ENCODE measurements around the gene CERK. TPM values are rescaled to one million over a fixed set of nuclear protein-coding genes. Genes with fewer than 3 reads are reported as not detected.

Gene CERK
- total and polyA plus RNA-seq, 2 of the 8 experiments (the other 6 are each of a cell fraction or from before 2014, with no cell fraction given) = 26.6 to 59.0 TPM

DNA sequence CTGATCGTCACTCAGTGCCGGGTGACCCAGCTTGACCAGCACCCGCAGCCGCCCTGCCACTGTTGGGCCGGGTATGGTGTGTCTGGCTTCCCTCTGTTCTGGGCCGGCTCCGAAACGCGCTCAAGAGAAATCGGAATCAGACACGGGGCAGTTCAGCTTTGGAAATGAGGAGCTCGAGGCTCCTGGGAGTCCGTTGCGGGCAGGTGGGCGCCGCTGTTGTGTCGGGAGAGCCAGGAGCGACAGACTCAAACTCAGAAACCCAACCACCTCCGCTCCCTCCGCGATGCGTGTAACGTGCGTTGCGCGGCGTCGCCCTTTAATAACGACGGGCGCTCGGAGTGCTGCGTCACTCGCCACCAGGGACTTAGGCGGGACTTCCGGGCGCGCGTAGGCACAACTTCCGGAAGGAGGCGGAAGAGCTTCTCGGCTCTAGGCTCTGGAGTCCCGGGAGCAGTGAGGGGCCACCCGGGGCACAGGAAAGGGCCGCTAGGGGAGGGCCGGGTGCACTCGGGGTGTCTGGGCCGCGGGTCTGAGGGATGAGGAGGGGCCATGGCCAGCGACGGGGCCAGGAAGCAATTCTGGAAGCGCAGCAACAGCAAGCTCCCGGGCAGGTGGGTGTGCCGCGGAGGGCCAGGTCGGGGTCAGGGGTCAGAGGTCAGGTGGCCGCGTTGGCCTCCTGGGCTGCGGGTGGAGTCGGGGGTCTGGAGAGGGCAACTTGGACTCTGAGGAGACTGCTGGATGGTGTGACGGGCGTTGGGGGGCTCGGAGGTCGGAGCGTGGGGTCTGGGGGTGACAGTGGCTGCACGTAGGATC, 24.4 kb upstream of the CERK start, which contains the start of gene TBC1D22A (continued):
- TF ChIP-seq CEBPB (IDR thresholded peaks at IDR 0.05; ENCODE audit: low read depth, low read length) (no peak), TAF1 (IDR thresholded peaks at IDR 0.05; ENCODE audit: low read depth, low read length) (peak; percentile 97), CREB1 (IDR thresholded peaks at IDR 0.05) (peak; percentile 99), POLR2A (IDR thresholded peaks at IDR 0.05; ENCODE audit: control extremely low read depth in 1 of 2, low read depth in 2 of 2, low read length in 2 of 2) (peak; percentile 93 to 96), SP2 (IDR thresholded peaks at IDR 0.05; ENCODE audit: low read length) (no peak; the same call in 1 of the 2 replicates), MAFK (IDR thresholded peaks at IDR 0.05; ENCODE audit: low read depth, low read length) (no peak), NRF1 (IDR thresholded peaks at IDR 0.05; ENCODE audit: low read depth, low read length) (no peak), CTBP2 (IDR thresholded peaks at IDR 0.05; ENCODE audit: borderline replicate concordance, insufficient read depth, insufficient read length, low read length) (no peak), ASH2L (IDR thresholded peaks at IDR 0.05; ENCODE audit: low read length) (peak; percentile 78), SAP30 (IDR thresholded peaks at IDR 0.05; ENCODE audit: insufficient read depth, insufficient replicate concordance, low read length) (peak; percentile 74), POLR2AphosphoS5 (IDR thresholded peaks at IDR 0.05; ENCODE audit: low read depth, low read length) (peak; percentile 98)
- TF ChIP-seq, protein P1, sequence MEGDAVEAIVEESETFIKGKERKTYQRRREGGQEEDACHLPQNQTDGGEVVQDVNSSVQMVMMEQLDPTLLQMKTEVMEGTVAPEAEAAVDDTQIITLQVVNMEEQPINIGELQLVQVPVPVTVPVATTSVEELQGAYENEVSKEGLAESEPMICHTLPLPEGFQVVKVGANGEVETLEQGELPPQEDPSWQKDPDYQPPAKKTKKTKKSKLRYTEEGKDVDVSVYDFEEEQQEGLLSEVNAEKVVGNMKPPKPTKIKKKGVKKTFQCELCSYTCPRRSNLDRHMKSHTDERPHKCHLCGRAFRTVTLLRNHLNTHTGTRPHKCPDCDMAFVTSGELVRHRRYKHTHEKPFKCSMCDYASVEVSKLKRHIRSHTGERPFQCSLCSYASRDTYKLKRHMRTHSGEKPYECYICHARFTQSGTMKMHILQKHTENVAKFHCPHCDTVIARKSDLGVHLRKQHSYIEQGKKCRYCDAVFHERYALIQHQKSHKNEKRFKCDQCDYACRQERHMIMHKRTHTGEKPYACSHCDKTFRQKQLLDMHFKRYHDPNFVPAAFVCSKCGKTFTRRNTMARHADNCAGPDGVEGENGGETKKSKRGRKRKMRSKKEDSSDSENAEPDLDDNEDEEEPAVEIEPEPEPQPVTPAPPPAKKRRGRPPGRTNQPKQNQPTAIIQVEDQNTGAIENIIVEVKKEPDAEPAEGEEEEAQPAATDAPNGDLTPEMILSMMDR (IDR thresholded peaks at IDR 0.05; ENCODE audit: control extremely low read depth in 1 of 3, insufficient read depth in 1 of 3, low read depth in 1 of 3, low read length in 3 of 3) = no peak
- TF ChIP-seq, protein P2, sequence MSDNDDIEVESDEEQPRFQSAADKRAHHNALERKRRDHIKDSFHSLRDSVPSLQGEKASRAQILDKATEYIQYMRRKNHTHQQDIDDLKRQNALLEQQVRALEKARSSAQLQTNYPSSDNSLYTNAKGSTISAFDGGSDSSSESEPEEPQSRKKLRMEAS (IDR thresholded peaks at IDR 0.05) = peak; percentile 89
- TF ChIP-seq, protein P3, sequence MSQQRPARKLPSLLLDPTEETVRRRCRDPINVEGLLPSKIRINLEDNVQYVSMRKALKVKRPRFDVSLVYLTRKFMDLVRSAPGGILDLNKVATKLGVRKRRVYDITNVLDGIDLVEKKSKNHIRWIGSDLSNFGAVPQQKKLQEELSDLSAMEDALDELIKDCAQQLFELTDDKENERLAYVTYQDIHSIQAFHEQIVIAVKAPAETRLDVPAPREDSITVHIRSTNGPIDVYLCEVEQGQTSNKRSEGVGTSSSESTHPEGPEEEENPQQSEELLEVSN (IDR thresholded peaks at IDR 0.05) = peak; percentile 60; the same call in 1 of the 2 replicates

Measured in H1 (cell line).